SK-N-SH treated with all-trans-retinoic acid at 6 μM for 48 hours (cell line): ENCODE data around the gene SGTB.

Source experiments
- ATAC-seq: fragments of 200-7000 bp; cut with Tn5 transposase; 3 replicates; pipeline ENCODE4 v1.9.1; 2020; ENCODE audit warnings: mild to moderate bottlenecking, moderate library complexity
- ARNTL ChIP-seq: fragments of 450-650 bp; formaldehyde crosslinking; IDR thresholded peaks from 2 replicates; pipeline ENCODE4 v1.5.0; 2020; ENCODE audit warnings: low read depth, mild to moderate bottlenecking, moderate library complexity, borderline replicate concordance
- BACH2 ChIP-seq: fragments of 250-450 bp; sonication (Bioruptor Pico); IDR thresholded peaks from 2 replicates; pipeline ENCODE4 v1.9.0; 2021; ENCODE audit warnings: mild to moderate bottlenecking, borderline replicate concordance
- CREB5 ChIP-seq: fragments of 250-450 bp; sonication (Bioruptor Pico); IDR thresholded peaks from 2 replicates; pipeline ENCODE4 v1.5.1; 2020; ENCODE audit warnings: low read depth, mild to moderate bottlenecking, moderate library complexity
- ESRRG ChIP-seq: fragments of 250-450 bp; sonication (Bioruptor Pico); IDR thresholded peaks from 2 replicates; pipeline ENCODE4 v1.6.1; 2021; ENCODE audit warnings: mild to moderate bottlenecking
- GLIS3 ChIP-seq: fragments of 250-450 bp; sonication (Bioruptor Pico); IDR thresholded peaks from 2 replicates; pipeline ENCODE4 v1.5.0; 2020; ENCODE audit warnings: mild to moderate bottlenecking, moderate library complexity
- OSR1 ChIP-seq: fragments of 250-450 bp; sonication (Bioruptor Pico); IDR thresholded peaks from 2 replicates; pipeline ENCODE4 v1.8.0; 2022; ENCODE audit warnings: moderate library complexity, mild to moderate bottlenecking, inconsistent platforms
- PATZ1 ChIP-seq: fragments of 250-450 bp; sonication (Bioruptor Pico); IDR thresholded peaks from 2 replicates; pipeline ENCODE4 v1.8.0; 2020; ENCODE audit warnings: mild to moderate bottlenecking, moderate library complexity, borderline replicate concordance
- POU6F1 ChIP-seq: fragments of 250-450 bp; sonication (Bioruptor Pico); IDR thresholded peaks from 2 replicates; pipeline ENCODE4 v1.8.0; 2021; ENCODE audit warnings: low read depth, mild to moderate bottlenecking, moderate library complexity, borderline replicate concordance
- PPARA ChIP-seq: fragments of 250-450 bp; sonication (Bioruptor Pico); IDR thresholded peaks from 2 replicates; pipeline ENCODE4 v1.5.0; 2020; ENCODE audit warnings: mild to moderate bottlenecking, borderline replicate concordance
- RARB ChIP-seq: fragments of 250-450 bp; sonication (Bioruptor Pico); IDR thresholded peaks from 2 replicates; pipeline ENCODE4 v1.8.0; 2021; ENCODE audit warnings: mild to moderate bottlenecking, moderate library complexity
- SNAI2 ChIP-seq: fragments of 250-450 bp; sonication (Bioruptor Pico); IDR thresholded peaks from 2 replicates; pipeline ENCODE4 v1.5.0; 2020; ENCODE audit warnings: mild to moderate bottlenecking, moderate library complexity
- TSHZ2 ChIP-seq: fragments of 250-450 bp; sonication (Bioruptor Pico); IDR thresholded peaks from 2 replicates; pipeline ENCODE4 v1.5.0; 2020; ENCODE audit warnings: mild to moderate bottlenecking, moderate library complexity
- ZC3H10 ChIP-seq: fragments of 250-450 bp; sonication (Bioruptor Pico); IDR thresholded peaks from 2 replicates; pipeline ENCODE4 v1.5.1; 2021; ENCODE audit warnings: mild to moderate bottlenecking, moderate library complexity
- ZFP3 ChIP-seq: fragments of 250-450 bp; sonication (Bioruptor Pico); IDR thresholded peaks from 2 replicates; pipeline ENCODE4 v1.5.0; 2020; ENCODE audit warnings: mild to moderate bottlenecking, moderate library complexity
- ZNF565 ChIP-seq: fragments of 450-650 bp; formaldehyde crosslinking; conservative IDR thresholded peaks from 2 replicates; pipeline ENCODE4 v1.5.0; 2020; ENCODE audit warnings: low read depth, mild to moderate bottlenecking, moderate library complexity
- ZNF8 ChIP-seq: fragments of 450-650 bp; formaldehyde crosslinking; IDR thresholded peaks from 2 replicates; pipeline ENCODE4 v1.5.0; 2020; ENCODE audit warnings: mild to moderate bottlenecking, moderate library complexity
- TF ChIP-seq, protein P1 (sequence below): fragments of 250-450 bp; sonication (Bioruptor Pico); IDR thresholded peaks from 2 replicates; pipeline ENCODE4 v1.5.1; 2021; ENCODE audit warnings: mild to moderate bottlenecking, moderate library complexity

SGTB gene

DNA sequence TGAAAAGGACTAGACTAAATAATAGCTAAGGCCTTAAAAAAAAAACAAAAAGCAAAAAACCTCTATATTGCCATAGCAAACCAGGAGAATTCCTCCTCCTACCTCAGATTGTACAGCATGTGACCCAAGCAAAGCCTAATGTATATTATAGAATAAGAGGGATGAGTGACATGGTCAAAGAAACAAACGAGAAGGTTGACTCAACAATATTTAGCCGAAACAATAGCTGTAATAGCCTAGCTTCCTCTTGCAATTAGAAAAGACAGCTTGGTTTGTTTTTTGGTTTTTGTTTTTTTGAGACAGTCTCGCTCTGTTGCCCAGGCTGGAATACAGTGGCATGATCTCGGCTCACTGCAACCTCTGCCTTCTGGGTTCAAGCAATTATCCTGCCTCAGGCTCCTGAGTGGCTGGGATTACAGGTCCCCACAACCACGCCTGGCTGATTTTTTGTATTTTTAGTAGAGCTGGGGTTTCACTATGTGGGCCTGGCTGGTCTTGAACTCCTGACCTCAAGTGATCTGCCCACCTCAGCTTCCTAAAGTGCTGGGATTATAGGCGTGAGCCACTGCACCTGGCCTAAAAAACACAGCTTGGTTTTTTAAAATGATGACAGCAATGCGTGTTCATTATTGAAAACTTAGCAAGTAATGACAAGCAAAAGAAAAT lies 5.7 kb upstream of the SGTB start (continued):
- TF ChIP-seq TSHZ2 (CRISPR knock-in tag), result no peak

- ATAC-seq, result peak; percentile 67
- TF ChIP-seq, protein P1, sequence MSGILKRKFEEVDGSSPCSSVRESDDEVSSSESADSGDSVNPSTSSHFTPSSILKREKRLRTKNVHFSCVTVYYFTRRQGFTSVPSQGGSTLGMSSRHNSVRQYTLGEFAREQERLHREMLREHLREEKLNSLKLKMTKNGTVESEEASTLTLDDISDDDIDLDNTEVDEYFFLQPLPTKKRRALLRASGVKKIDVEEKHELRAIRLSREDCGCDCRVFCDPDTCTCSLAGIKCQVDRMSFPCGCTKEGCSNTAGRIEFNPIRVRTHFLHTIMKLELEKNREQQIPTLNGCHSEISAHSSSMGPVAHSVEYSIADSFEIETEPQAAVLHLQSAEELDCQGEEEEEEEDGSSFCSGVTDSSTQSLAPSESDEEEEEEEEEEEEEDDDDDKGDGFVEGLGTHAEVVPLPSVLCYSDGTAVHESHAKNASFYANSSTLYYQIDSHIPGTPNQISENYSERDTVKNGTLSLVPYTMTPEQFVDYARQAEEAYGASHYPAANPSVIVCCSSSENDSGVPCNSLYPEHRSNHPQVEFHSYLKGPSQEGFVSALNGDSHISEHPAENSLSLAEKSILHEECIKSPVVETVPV (CRISPR knock-in tag), result no peak
- TF ChIP-seq OSR1, result no peak
- no peak for TF ChIP-seq ZNF565 (CRISPR knock-in tag)
- TF ChIP-seq PPARA (CRISPR knock-in tag), result no peak
These were observed 880 bp upstream of the SGTB start for GRCh38 chr5:65722575-65723403.

DNA sequence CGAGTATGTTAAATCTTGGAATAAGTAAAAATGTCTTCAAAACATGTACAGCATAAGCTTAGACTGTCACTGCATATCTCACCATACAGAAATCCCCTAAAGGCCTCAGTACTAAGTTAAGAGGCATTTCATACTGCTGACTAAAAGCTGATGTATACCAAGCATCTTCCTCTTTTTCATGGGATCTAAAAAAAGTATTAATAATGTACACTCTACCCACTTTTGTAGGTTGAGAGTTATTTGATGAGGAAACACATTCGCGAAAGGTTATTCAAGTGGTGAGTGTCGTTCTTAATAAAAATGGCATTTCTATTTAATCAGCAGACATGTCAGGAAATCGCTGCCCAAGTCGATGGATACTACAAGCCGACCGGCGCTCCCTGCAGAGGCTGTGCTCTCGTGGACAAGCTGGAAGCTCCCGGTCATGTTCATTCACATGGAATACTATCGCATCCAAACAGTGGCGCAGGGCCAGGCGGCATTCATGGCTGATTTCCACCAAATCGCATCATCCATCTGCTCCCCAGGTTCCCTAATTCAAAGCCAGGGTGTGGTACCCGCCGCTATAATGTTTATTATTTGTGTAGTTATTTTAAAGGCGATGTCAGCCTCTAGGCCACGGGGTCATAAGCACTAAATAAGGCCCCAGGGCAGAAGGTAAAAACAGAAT lies 724 bp downstream of the SGTB start:
- TF ChIP-seq ARNTL (CRISPR knock-in tag) (no peak), ESRRG (CRISPR knock-in tag) (no peak), RARB (CRISPR knock-in tag) (no peak), POU6F1 (no peak), ZC3H10 (CRISPR knock-in tag) (no peak), BACH2 (CRISPR knock-in tag) (no peak), OSR1 (no peak), GLIS3 (CRISPR knock-in tag) (no peak), ZNF565 (CRISPR knock-in tag) (no peak)
- TF ChIP-seq, protein P1 (CRISPR knock-in tag), result no peak
- peak; percentile 70 for ATAC-seq

GRCh38 chr5:65718576-65719310 lies 3.2 kb downstream of the SGTB start:
- TF ChIP-seq ZFP3 (CRISPR knock-in tag) (no peak), TSHZ2 (CRISPR knock-in tag) (no peak), GLIS3 (CRISPR knock-in tag) (no peak), BACH2 (CRISPR knock-in tag) (no peak), ZC3H10 (CRISPR knock-in tag) (no peak), CREB5 (no peak), PPARA (CRISPR knock-in tag) (no peak), ZNF8 (CRISPR knock-in tag) (no peak), PATZ1 (CRISPR knock-in tag) (no peak), SNAI2 (CRISPR knock-in tag) (no peak)
- TF ChIP-seq, all 23 proteins: peak for 0
- ATAC-seq, result no peak
